Transverse colon (tissue), 4 donors: Measurements from ENCODE around the gene DCTD. TPM values are rescaled to one million over a fixed set of nuclear protein-coding genes. Genes with fewer than 3 reads are reported as not detected.

ENCODE experiments used
- DNase-seq: peaks from one replicate; pipeline ENCODE4 v3.0.0-alpha.2; 2019
- H3K27ac ChIP-seq, 4 donors: fragments of 200-600 bp; sonication (generic); 2 replicates each; pipeline ENCODE4 v1.5.1; 2016 to 2018; ENCODE audit warnings: inconsistent platforms in 4 of 4
- H3K27me3 ChIP-seq: fragments of 200-600 bp; sonication (generic); 2 replicates; pipeline ENCODE4 v1.5.1; 2017; ENCODE audit warnings: inconsistent platforms
- H3K36me3 ChIP-seq, 4 donors: fragments of 200-600 bp; sonication (generic); 2 replicates each; pipeline ENCODE4 v1.5.1; 2017 to 2019; ENCODE audit warnings: inconsistent platforms in 4 of 4
- H3K4me1 ChIP-seq, 4 donors: fragments of 200-600 bp; sonication (generic); 2 replicates each; pipeline ENCODE4 v1.5.1; 2017 to 2020; ENCODE audit warnings: inconsistent platforms in 4 of 4
- H3K4me3 ChIP-seq, 4 donors: fragments of 200-600 bp; sonication (generic); 1 replicate in 1 of 4; 2 replicates in 3 of 4; pipeline versions ENCODE4 v1.5.1 to v1.6.1; 2017 to 2019; ENCODE audit warnings: inconsistent platforms in 4 of 4
- H3K9me3 ChIP-seq, 2 donors: fragments of 200-600 bp; sonication (generic); 2 replicates each; pipeline ENCODE4 v1.5.1; 2017 to 2019; ENCODE audit warnings: inconsistent platforms in 2 of 2
- EP300 ChIP-seq: sonication (generic); formaldehyde crosslinking; IDR thresholded peaks from one replicate; pipeline ENCODE4 v1.6.1; 2017; ENCODE audit warnings: antibody characterized with exemption, low read depth
- POLR2A ChIP-seq: fragments of 450-650 bp; IDR thresholded peaks from one replicate; pipeline ENCODE4 v1.6.1; 2016; ENCODE audit warnings: antibody characterized with exemption, mild to moderate bottlenecking, moderate library complexity
- POLR2AphosphoS5 ChIP-seq, 3 donors: sonication (generic); formaldehyde crosslinking; IDR thresholded peaks; one replicate each; pipeline ENCODE4 v1.6.1; 2016; ENCODE audit warnings: antibody characterized with exemption in 3 of 3
- WGBS, 2 donors: methylation state at CpG; one replicate each; pipeline ENCODE4 v1.1.5; 2018; ENCODE audit warnings: low coverage in 1 of 2; 5-methylcytosine and 5-hydroxymethylcytosine counted together
- in situ Hi-C, 4 donors: fragments of 200-750 bp; cut with MboI; loops; one replicate each; pipeline versions ENCODE4 v1.15.0 to v1.15.1; 2017; ENCODE audit warnings: low sequenced_read_pairs in 3 of 4, low pct_ligation_motif_present in 1 of 4, low pct_unique_long_range_greater_than_20kb in 1 of 4
- intact Hi-C: fragments of 100-400 bp; cut with DNase I; formaldehyde crosslinking; loops from one replicate; pipeline ENCODE4 v1.15.1; 2023; ENCODE audit warnings: low total_unique reads
- total RNA-seq, 4 donors: library from RNA; depleted of rRNA; stranded (reverse); fragments of >200 nt; gene quantifications; one replicate each; pipeline ENCODE4 v1.1.0, GENCODE V29; 2016
- TF ChIP-seq, protein P1 (sequence below), 5 experiments: fragments of 200-600 bp in 3 of 5; fragments of 450-650 bp in 2 of 5; sonication (generic) in 3 of 5; IDR thresholded peaks; 1 replicate in 2 of 5; 2 replicates in 3 of 5; pipeline ENCODE4 v1.5.1; 2016 to 2017; ENCODE audit warnings: antibody characterized with exemption in 5 of 5, inconsistent platforms in 3 of 5, mild to moderate bottlenecking in 2 of 5, moderate library complexity in 1 of 5

The DCTD gene
- 10 to 100 TPM in 3 of 4 donors, 1 to 10 TPM in 1; 3.4 to 35.9 (median 24.9) TPM for total RNA-seq

GRCh38 chr4:182917182-182918043 lies at the start of gene DCTD:
Gene DCTD, minus strand, starts transcription at chr4:182917386. Its CDS starts 1,818 bp downstream, at chr4:182915568.
- peak; percentile 83 for DNase-seq
- no peaks in the 10 kb centered on the region for H3K9me3 ChIP-seq
- no peaks in the 10 kb centered on the region for H3K36me3 ChIP-seq
- TF ChIP-seq POLR2A (peak; percentile 64), EP300 (no peak), POLR2AphosphoS5 (IDR thresholded peaks at IDR 0.05) (peak; percentile 25 to 65 (median 41))
- TF ChIP-seq, protein P1, sequence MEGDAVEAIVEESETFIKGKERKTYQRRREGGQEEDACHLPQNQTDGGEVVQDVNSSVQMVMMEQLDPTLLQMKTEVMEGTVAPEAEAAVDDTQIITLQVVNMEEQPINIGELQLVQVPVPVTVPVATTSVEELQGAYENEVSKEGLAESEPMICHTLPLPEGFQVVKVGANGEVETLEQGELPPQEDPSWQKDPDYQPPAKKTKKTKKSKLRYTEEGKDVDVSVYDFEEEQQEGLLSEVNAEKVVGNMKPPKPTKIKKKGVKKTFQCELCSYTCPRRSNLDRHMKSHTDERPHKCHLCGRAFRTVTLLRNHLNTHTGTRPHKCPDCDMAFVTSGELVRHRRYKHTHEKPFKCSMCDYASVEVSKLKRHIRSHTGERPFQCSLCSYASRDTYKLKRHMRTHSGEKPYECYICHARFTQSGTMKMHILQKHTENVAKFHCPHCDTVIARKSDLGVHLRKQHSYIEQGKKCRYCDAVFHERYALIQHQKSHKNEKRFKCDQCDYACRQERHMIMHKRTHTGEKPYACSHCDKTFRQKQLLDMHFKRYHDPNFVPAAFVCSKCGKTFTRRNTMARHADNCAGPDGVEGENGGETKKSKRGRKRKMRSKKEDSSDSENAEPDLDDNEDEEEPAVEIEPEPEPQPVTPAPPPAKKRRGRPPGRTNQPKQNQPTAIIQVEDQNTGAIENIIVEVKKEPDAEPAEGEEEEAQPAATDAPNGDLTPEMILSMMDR (IDR thresholded peaks at IDR 0.05): peak in 2 of 5 experiments; percentile 18 to 23
- H3K27ac ChIP-seq: peak within 1 kb of the TSS; percentile 93 to 97 (median 95)
- WGBS, 2 donors: 1% methylated on average over 42 of the region's 106 CpGs; no CpG with 5 or more reads in 1 of the 2 donors
- intact Hi-C loops: no loop called here
- in situ Hi-C loops: no loop called here
- peak within 1 kb of the TSS; percentile 56 to 88 (median 74) for H3K4me3 ChIP-seq
- peaks cover 7 to 29% (median 16%) of the 10 kb centered on the region in 4 donors for H3K4me1 ChIP-seq
- H3K27me3 ChIP-seq: no peaks in the 10 kb centered on the region

DNA sequence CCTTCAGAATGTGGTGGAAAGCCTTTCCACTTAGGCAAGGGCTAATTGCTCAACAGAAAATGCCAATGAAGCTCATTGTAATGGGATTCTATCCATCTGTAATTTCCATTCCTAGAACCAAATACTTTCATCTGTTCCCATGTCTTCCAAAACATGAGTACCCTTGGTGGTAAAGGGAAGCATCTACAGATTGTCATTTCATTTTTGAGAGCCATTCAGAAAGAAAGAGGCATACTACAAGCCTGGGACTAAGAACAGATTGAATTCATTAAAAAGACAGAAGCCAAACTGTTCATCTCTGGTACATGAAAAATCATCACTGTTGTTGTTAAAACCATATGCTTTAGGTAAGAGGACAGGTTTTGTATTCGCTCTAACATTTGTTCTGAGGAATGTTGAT lies 43.6 kb upstream of the DCTD start:
- intact Hi-C loops: no loop called here
- H3K36me3 ChIP-seq: no peaks in the 10 kb centered on the region
- 88 to 100% methylated on average over 1 of the region's 1 CpG for WGBS, 2 donors
- H3K9me3 ChIP-seq: no peaks in the 10 kb centered on the region
- no peaks in the 10 kb centered on the region for H3K27me3 ChIP-seq
- DNase-seq: no peak
- H3K4me3 ChIP-seq: no peak overlapping the region
- in situ Hi-C loops: no loop called here
- no peaks in the 10 kb centered on the region for H3K4me1 ChIP-seq
- H3K27ac ChIP-seq: no peak overlapping the region
- TF ChIP-seq EP300: no peak
- no peak for TF ChIP-seq POLR2A
- TF ChIP-seq, protein P1 (IDR thresholded peaks at IDR 0.05): no peak
- TF ChIP-seq POLR2AphosphoS5 (IDR thresholded peaks at IDR 0.05): no peak

DNA sequence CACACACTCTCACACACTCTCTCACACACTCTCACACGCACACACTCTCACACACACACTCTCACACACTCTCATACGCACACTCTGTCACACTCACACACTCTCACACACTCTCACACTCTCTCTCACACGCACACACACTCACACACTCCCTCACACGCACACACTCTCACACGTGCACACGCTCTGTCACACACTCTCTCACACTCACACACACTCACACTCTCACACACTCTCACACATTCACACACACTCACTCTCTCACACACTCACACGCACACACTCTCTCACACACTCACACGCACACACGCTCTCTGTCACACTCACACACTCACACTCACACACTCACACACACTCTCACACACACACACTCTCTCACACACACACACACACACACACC lies 43.0 kb upstream of the DCTD start:
- DNase-seq: no peak
- in situ Hi-C loops: no loop called here
- no peaks in the 10 kb centered on the region for H3K36me3 ChIP-seq
- H3K27me3 ChIP-seq: no peaks in the 10 kb centered on the region
- TF ChIP-seq EP300 (no peak), POLR2AphosphoS5 (IDR thresholded peaks at IDR 0.05) (no peak), POLR2A (no peak)
- TF ChIP-seq, protein P1 (IDR thresholded peaks at IDR 0.05): no peak
- no peaks in the 10 kb centered on the region for H3K9me3 ChIP-seq
- 85 to 92% methylated on average over 9 of the region's 9 CpGs for WGBS, 2 donors
- H3K27ac ChIP-seq: no peak overlapping the region
- intact Hi-C loops: no loop called here
- H3K4me3 ChIP-seq: no peak overlapping the region
- no peaks in the 10 kb centered on the region for H3K4me1 ChIP-seq

- intact Hi-C loops: no loop called here
- 72 to 81% methylated on average over 2 of the region's 2 CpGs for WGBS, 2 donors
Observed at GRCh38 chr4:182955411-182955810, 38.2 kb upstream of the DCTD start.

More at GRCh38 chr4:182955411-182955810, 38.2 kb upstream of the DCTD start:
- no peak overlapping the region for H3K27ac ChIP-seq
- in situ Hi-C loops: no loop called here
- DNase-seq: no peak
- no peaks in the 10 kb centered on the region for H3K4me1 ChIP-seq
- H3K36me3 ChIP-seq: no peaks in the 10 kb centered on the region
- TF ChIP-seq POLR2A: no peak
- no peak for TF ChIP-seq POLR2AphosphoS5 (IDR thresholded peaks at IDR 0.05)
- TF ChIP-seq EP300: no peak
- TF ChIP-seq, protein P1 (IDR thresholded peaks at IDR 0.05): no peak
- no peaks in the 10 kb centered on the region for H3K27me3 ChIP-seq
- H3K4me3 ChIP-seq: no peak overlapping the region
- H3K9me3 ChIP-seq: no peaks in the 10 kb centered on the region
